Measurements from ENCODE around the gene USP5. TPM values are rescaled to one million over a fixed set of nuclear protein-coding genes. Genes with fewer than 3 reads are reported as not detected.

Gene USP5
- total and polyA plus RNA-seq, 11 donors: 23.4 to 96.8 (median 60.6) TPM

GRCh38 chr12:6912164-6912935 lies 60.4 kb downstream of the USP5 start:
- ATAC-seq: no peak

GRCh38 chr12:6914246-6914946 lies 62.4 kb downstream of the USP5 start, which contains the start of gene ENO2:
Gene ENO2 (plus strand): TSS chr12:6914580. CDS start chr12:6915833, 1,253 bp downstream.
- DNase-seq: peak; percentile 75 to 87 (median 80)
- Histone ChIP-seq H3K9me3 (no peaks in the 10 kb centered on the region), H3K4me3 (peak within 1 kb of the TSS; percentile 52 to 84 (median 71)), H3K36me3 (peaks cover 0 to 12% (median 0%) of the 10 kb centered on the region in 9 donors), H3K27ac (peak within 1 kb of the TSS in 11 of 12 donors; percentile 42 to 89 (median 60)), H3K27me3 (peaks cover 0 to 14% (median 0%) of the 10 kb centered on the region in 9 donors), H3K4me1 (peaks cover 0 to 19% (median 8%) of the 10 kb centered on the region in 12 donors)
- intact Hi-C loops (cut with DNase I): no loop called here
- ATAC-seq: peak; percentile 73 to 92 (median 89)
- WGBS, 4 donors: 0 to 2% (median 1%) methylated on average over 34 to 68 of the region's 68 CpGs
- TF ChIP-seq POLR2A (IDR thresholded peaks at IDR 0.05): no peak
- TF ChIP-seq CTCF (IDR thresholded peaks at IDR 0.05): no peak

More at GRCh38 chr12:6912164-6912935, 60.4 kb downstream of the USP5 start:
- intact Hi-C loops (cut with DNase I): no loop called here
- Histone ChIP-seq H3K36me3 (peaks cover 0 to 9% (median 0%) of the 10 kb centered on the region in 9 donors), H3K27ac (no peak overlapping the region), H3K27me3 (peaks cover 0 to 14% (median 0%) of the 10 kb centered on the region in 9 donors), H3K4me3 (no peak overlapping the region), H3K9me3 (no peaks in the 10 kb centered on the region), H3K4me1 (peaks cover 0 to 19% (median 8%) of the 10 kb centered on the region in 12 donors)
- 88 to 92% (median 90%) methylated on average over 15 of the region's 15 CpGs for WGBS, 4 donors
- TF ChIP-seq POLR2A (IDR thresholded peaks at IDR 0.05): no peak
- DNase-seq: peak in 1 of 5 donors; percentile 16

- no peak for DNase-seq
- Histone ChIP-seq H3K27me3 (peaks cover 0 to 14% (median 0%) of the 10 kb centered on the region in 9 donors), H3K36me3 (peaks cover 0 to 12% (median 0%) of the 10 kb centered on the region in 9 donors), H3K9me3 (no peaks in the 10 kb centered on the region), H3K4me1 (peaks cover 0 to 19% (median 8%) of the 10 kb centered on the region in 12 donors), H3K4me3 (peak overlapping the region; percentile 52 to 84 (median 71)), H3K27ac (peak overlapping the region in 9 of 12 donors; percentile 43 to 89 (median 64))
- TF ChIP-seq POLR2A (IDR thresholded peaks at IDR 0.05) (no peak), CTCF (IDR thresholded peaks at IDR 0.05) (no peak)
- intact Hi-C loops (cut with DNase I): no loop called here
- ATAC-seq: peak in 1 of 4 donors; percentile 5
- WGBS, 4 donors: 24 to 39% (median 29%) methylated on average over 29 of the region's 29 CpGs
These were observed 63.2 kb downstream of the USP5 start for GRCh38 chr12:6914947-6915788.

GRCh38 chr12:6915789-6916285 lies 63.9 kb downstream of the USP5 start:
- H3K9me3 ChIP-seq: no peaks in the 10 kb centered on the region
- peak overlapping the region in 1 of 12 donors; percentile 89 for H3K27ac ChIP-seq
- H3K27me3 ChIP-seq: peaks cover 0 to 14% (median 0%) of the 10 kb centered on the region in 9 donors
- ATAC-seq (peak in 1 of 4 donors; percentile 1), DNase-seq (peak in 1 of 5 donors; percentile 40)
- TF ChIP-seq POLR2A (IDR thresholded peaks at IDR 0.05) (no peak), CTCF (IDR thresholded peaks at IDR 0.05) (no peak)
- peaks cover 0 to 12% (median 0%) of the 10 kb centered on the region in 9 donors for H3K36me3 ChIP-seq
- H3K4me1 ChIP-seq: peaks cover 0 to 19% (median 8%) of the 10 kb centered on the region in 12 donors
- intact Hi-C loops (cut with DNase I): no loop called here
- H3K4me3 ChIP-seq: peak overlapping the region in 4 of 12 donors; percentile 57 to 84 (median 74)
- 78 to 85% (median 83%) methylated on average over 13 to 14 of the region's 14 CpGs for WGBS, 4 donors

All from heart left ventricle (tissue), 16 donors.